K562 (cell line): ENCODE data around the gene KIF19.

Experiments used
- CTCF ChIP-seq, 3 experiments: IDR thresholded peaks in 2 of 3; conservative IDR thresholded peaks in 1 of 3; 2 replicates each; pipeline ENCODE4 v1.5.1; 2011 to 2012; ENCODE audit warnings: low read length in 3 of 3, mild to moderate bottlenecking in 3 of 3, control low read depth in 2 of 3, improper control_type of control experiment in 1 of 3, inconsistent platforms in 1 of 3, low read depth in 1 of 3, mixed read lengths in 1 of 3, moderate library complexity in 1 of 3; ENCODE audit not compliant: insufficient read depth in 2 of 3
- HNRNPK ChIP-seq: fragments of 200-400 bp; formaldehyde crosslinking; IDR thresholded peaks from one replicate; pipeline ENCODE4 v1.6.1; 2018; ENCODE audit warnings: mild to moderate bottlenecking, low read depth, low read length; ENCODE audit not compliant: poor library complexity, severe bottlenecking
- HNRNPUL1 ChIP-seq: fragments of 200-400 bp; formaldehyde crosslinking; IDR thresholded peaks from 2 replicates; pipeline ENCODE4 v1.6.1; 2017; ENCODE audit warnings: low read length
- MAFG ChIP-seq: fragments of 450-650 bp; conservative IDR thresholded peaks from 2 replicates; pipeline ENCODE4 v1.6.1; 2016; ENCODE audit warnings: missing genetic modification characterization, missing compliant biosample characterization
- MAFK ChIP-seq: IDR thresholded peaks from 2 replicates; pipeline ENCODE4 v1.6.1; 2011; ENCODE audit warnings: low read length, improper control_type of control experiment
- MLLT1 ChIP-seq, 2 experiments: fragments of 450-650 bp; IDR thresholded peaks; 2 replicates each; pipeline ENCODE4 v1.6.1; 2016
- PKNOX1 ChIP-seq: fragments of 450-650 bp; IDR thresholded peaks from 2 replicates; pipeline ENCODE4 v1.6.1; 2016
- PML ChIP-seq: IDR thresholded peaks from 2 replicates; pipeline ENCODE4 v1.6.1; 2012; ENCODE audit warnings: low read length, inconsistent platforms
- TRIM28 ChIP-seq: fragments of 450-650 bp; IDR thresholded peaks from 2 replicates; pipeline ENCODE4 v1.6.1; 2017
- TF ChIP-seq, protein P1 (sequence below): sonication (generic); formaldehyde crosslinking; IDR thresholded peaks from 2 replicates; pipeline ENCODE4 v1.8.1; 2023; ENCODE audit warnings: mild to moderate bottlenecking, missing genetic modification reagents, moderate library complexity

DNA sequence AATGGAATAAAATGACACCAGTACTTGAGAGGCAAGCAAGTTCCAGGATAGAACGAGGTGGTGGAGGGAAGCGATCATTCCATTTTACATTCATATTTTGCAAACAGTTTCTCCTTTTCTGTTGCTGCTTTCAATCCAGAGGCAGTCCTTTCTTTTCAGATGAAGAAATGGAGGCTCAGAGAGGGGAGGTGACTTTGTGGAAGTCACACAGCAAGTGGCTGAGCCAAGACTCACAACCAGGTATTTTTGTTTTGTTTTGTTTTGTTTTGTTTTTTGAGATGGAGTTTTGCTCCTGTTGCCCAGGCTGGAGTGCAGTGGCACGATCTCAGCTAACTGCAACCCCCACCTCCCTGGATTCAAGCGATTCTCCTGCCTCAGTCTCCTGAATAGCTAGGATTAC lies 70.5 kb downstream of the KIF19 start:
- TF ChIP-seq MAFG (tag) (no peak), TRIM28 (no peak), HNRNPK (no peak), MLLT1 (IDR thresholded peaks at IDR 0.05) (no peak), PML (no peak), HNRNPUL1 (no peak), MAFK (no peak), CTCF (IDR thresholded peaks at IDR 0.05 in 2 of 3, conservative IDR thresholded peaks at IDR 0.05 in 1 of 3; ENCODE audit: insufficient read depth in 2 of 3, low read depth in 1 of 3, low read length in 3 of 3) (no peak), PKNOX1 (no peak)
- TF ChIP-seq, protein P1, sequence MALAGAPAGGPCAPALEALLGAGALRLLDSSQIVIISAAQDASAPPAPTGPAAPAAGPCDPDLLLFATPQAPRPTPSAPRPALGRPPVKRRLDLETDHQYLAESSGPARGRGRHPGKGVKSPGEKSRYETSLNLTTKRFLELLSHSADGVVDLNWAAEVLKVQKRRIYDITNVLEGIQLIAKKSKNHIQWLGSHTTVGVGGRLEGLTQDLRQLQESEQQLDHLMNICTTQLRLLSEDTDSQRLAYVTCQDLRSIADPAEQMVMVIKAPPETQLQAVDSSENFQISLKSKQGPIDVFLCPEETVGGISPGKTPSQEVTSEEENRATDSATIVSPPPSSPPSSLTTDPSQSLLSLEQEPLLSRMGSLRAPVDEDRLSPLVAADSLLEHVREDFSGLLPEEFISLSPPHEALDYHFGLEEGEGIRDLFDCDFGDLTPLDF, result no peak
